Activated T-helper 17 cell treated with anti-CD3 and anti-CD28 coated beads, Interleukin-2, amount 50 U/mL, for 72 hours (primary cell): Measurements from ENCODE around the gene SVIL. TPM values are rescaled to one million over a fixed set of nuclear protein-coding genes. Genes with fewer than 3 reads are reported as not detected.
"Not testable (repeated sequence)": the region's sequence is repeated elsewhere in the genome, so short reads cannot be mapped to it uniquely, and the experiment has no call there.

Experiments used
- ATAC-seq: fragments of 150-1000 bp; cut with Tn5 transposase; replicated peaks from 2 replicates; pipeline ENCODE4 v1.10.0; 2021; ENCODE audit warnings: mild to moderate bottlenecking, moderate library complexity
- H3K27ac Mint-ChIP-seq: one replicate; pipeline ENCODE4 v1.8.0; 2022; ENCODE audit warnings: mixed read lengths
- H3K27me3 Mint-ChIP-seq: one replicate; pipeline ENCODE4 v1.8.0; 2022; ENCODE audit warnings: mixed read lengths
- H3K36me3 Mint-ChIP-seq: one replicate; pipeline ENCODE4 v1.8.0; 2022; ENCODE audit warnings: low read depth, mild to moderate bottlenecking, mixed read lengths
- H3K4me1 Mint-ChIP-seq: one replicate; pipeline ENCODE4 v1.8.0; 2022; ENCODE audit warnings: mixed read lengths
- H3K4me3 Mint-ChIP-seq: one replicate; pipeline ENCODE4 v1.8.0; 2022; ENCODE audit warnings: mild to moderate bottlenecking, mixed read lengths
- H3K9me3 Mint-ChIP-seq: one replicate; pipeline ENCODE4 v1.8.0; 2022; ENCODE audit warnings: mixed read lengths
- total RNA-seq, 2 donors: library from RNA; stranded (reverse); gene quantifications; one replicate each; pipeline ENCODE4 v1.2.3, GENCODE V29; 2022

Gene SVIL
- total RNA-seq, 2 donors from 2014 or later, result 10.7 to 16.2 TPM

- H3K4me3 Mint-ChIP-seq, result no peak overlapping the region
- no peak overlapping the region for H3K27ac Mint-ChIP-seq
- H3K9me3 Mint-ChIP-seq, result no peaks in the 10 kb centered on the region
- H3K36me3 Mint-ChIP-seq, result peaks cover 35% of the 10 kb centered on the region
- H3K4me1 Mint-ChIP-seq, result no peaks in the 10 kb centered on the region
- no peak for ATAC-seq
- no peaks in the 10 kb centered on the region for H3K27me3 Mint-ChIP-seq
Observed at GRCh38 chr10:29533046-29533445, 101.7 kb downstream of the SVIL start.

DNA sequence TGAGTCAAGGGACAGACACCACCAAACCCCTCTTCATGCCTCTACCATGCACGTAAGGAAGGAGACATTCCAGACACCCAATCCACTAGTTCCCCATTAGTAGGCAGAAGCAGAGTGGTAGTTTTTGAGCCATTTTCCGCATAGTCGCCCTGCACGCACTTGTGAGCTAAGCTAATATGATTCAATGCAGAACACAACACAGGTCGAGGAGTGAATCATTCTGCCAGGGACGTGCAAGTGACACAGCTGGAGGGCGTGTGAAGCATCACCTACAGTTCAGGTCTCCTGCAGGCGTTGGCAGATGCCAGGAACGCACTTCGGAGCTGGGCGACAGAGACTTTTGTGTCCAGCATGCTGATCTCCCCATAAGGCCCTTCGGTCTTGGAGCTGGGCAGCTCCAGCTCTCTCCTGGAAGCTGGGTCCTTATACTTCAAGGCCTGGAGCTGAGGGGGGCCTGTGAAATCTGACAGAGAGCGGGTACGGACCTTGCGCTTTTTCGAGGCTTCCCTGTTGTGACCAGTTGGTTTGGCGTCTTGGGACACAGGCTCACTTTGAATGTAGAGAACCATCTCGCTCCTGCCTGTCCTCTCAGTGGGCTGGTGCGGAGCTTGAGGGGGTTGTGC, 102.4 kb downstream of the SVIL start:
- Mint-ChIP-seq H3K9me3 (no peaks in the 10 kb centered on the region), H3K27ac (no peak overlapping the region), H3K36me3 (peaks cover 39% of the 10 kb centered on the region), H3K4me3 (no peak overlapping the region), H3K27me3 (no peaks in the 10 kb centered on the region), H3K4me1 (no peaks in the 10 kb centered on the region)
- ATAC-seq, result no peak

- H3K4me1 Mint-ChIP-seq, result no peaks in the 10 kb centered on the region
- no peaks in the 10 kb centered on the region for H3K9me3 Mint-ChIP-seq
- H3K4me3 Mint-ChIP-seq, result no peak overlapping the region
- no peak overlapping the region for H3K27ac Mint-ChIP-seq
- no peaks in the 10 kb centered on the region for H3K27me3 Mint-ChIP-seq
- peaks cover 47% of the 10 kb centered on the region for H3K36me3 Mint-ChIP-seq
- no peak for ATAC-seq
Observed at GRCh38 chr10:29530112-29530976, 104.4 kb downstream of the SVIL start.

GRCh38 chr10:29529146-29529545, 105.6 kb downstream of the SVIL start:
- ATAC-seq, result no peak

DNA sequence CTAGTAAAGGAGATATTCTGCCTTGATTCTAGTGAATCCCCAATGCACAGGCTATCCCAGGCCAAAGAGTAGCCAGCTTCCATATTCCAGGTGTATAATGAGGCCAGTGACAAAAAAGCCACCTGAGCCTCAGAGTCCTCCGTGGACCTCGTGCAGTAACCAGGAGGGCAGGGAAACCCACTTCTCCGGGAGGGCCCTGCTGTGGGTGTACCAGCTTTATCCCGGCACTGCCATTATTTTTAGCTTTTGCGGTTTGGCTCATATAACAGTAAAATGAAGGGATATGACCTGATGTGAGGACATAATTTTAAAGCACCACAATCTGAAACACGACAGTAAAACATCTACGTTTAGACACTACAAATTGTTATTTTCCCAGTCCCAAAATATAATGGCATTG, 109.0 kb downstream of the SVIL start:
- H3K27ac Mint-ChIP-seq, result no peak overlapping the region
- no peak overlapping the region for H3K4me3 Mint-ChIP-seq
- H3K36me3 Mint-ChIP-seq, result peaks cover 78% of the 10 kb centered on the region
- no peak for ATAC-seq
- no peaks in the 10 kb centered on the region for H3K27me3 Mint-ChIP-seq
- H3K9me3 Mint-ChIP-seq, result no peaks in the 10 kb centered on the region
- no peaks in the 10 kb centered on the region for H3K4me1 Mint-ChIP-seq

More at GRCh38 chr10:29529146-29529545, 105.6 kb downstream of the SVIL start:
- Mint-ChIP-seq H3K27ac (no peak overlapping the region), H3K4me1 (no peaks in the 10 kb centered on the region), H3K27me3 (no peaks in the 10 kb centered on the region), H3K4me3 (no peak overlapping the region), H3K36me3 (peaks cover 48% of the 10 kb centered on the region), H3K9me3 (no peaks in the 10 kb centered on the region)

DNA sequence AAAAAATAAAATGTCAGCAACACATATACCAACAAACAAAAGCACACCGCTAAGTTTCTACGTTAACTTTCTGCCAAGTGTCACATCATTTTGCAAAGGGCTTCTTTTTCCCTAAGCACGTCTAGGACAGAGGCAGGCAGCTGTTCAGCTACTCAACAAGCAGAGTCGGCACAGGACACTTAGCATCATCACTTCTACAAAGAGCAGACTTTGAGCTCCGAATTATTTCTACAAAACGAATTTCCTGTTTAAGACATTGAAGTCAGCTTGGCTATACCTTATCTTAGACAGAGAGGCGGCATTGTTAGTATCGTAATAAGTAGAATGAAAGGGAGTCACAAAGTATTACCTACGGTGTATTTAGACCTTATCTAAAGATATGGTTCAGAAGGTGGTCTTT, 110.1 kb downstream of the SVIL start:
- ATAC-seq, result no peak
- no peaks in the 10 kb centered on the region for H3K9me3 Mint-ChIP-seq
- no peaks in the 10 kb centered on the region for H3K27me3 Mint-ChIP-seq
- H3K36me3 Mint-ChIP-seq, result peaks cover 79% of the 10 kb centered on the region
- H3K4me3 Mint-ChIP-seq, result no peak overlapping the region
- H3K27ac Mint-ChIP-seq, result no peak overlapping the region
- H3K4me1 Mint-ChIP-seq, result no peaks in the 10 kb centered on the region

- Mint-ChIP-seq H3K4me3 (no peak overlapping the region), H3K4me1 (no peaks in the 10 kb centered on the region), H3K27me3 (no peaks in the 10 kb centered on the region), H3K9me3 (no peaks in the 10 kb centered on the region), H3K36me3 (peaks cover 79% of the 10 kb centered on the region), H3K27ac (no peak overlapping the region)
- ATAC-seq, result no peak
Observed at GRCh38 chr10:29524294-29524693, 110.5 kb downstream of the SVIL start.

DNA sequence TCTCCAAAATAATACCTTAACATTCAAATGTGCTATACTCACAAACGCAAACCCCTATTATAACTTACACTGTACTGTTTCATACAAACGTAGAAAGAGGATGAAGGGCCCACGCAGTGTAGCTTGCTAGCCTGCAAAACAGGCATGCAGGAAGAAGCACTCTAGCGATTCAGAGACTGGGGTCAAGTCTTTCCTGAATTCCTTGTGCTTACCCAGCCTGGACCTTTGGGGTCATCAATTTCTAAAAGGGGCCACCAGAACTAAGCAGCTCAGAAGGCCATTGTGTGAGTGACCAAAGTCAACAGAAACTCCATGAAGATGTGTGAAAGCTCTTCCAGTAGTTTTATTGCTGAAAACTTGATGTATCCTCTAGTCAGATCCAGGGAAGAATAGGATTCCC, 111.9 kb downstream of the SVIL start:
- Mint-ChIP-seq H3K27me3 (no peaks in the 10 kb centered on the region), H3K4me1 (no peaks in the 10 kb centered on the region)
- ATAC-seq, result no peak

DNA sequence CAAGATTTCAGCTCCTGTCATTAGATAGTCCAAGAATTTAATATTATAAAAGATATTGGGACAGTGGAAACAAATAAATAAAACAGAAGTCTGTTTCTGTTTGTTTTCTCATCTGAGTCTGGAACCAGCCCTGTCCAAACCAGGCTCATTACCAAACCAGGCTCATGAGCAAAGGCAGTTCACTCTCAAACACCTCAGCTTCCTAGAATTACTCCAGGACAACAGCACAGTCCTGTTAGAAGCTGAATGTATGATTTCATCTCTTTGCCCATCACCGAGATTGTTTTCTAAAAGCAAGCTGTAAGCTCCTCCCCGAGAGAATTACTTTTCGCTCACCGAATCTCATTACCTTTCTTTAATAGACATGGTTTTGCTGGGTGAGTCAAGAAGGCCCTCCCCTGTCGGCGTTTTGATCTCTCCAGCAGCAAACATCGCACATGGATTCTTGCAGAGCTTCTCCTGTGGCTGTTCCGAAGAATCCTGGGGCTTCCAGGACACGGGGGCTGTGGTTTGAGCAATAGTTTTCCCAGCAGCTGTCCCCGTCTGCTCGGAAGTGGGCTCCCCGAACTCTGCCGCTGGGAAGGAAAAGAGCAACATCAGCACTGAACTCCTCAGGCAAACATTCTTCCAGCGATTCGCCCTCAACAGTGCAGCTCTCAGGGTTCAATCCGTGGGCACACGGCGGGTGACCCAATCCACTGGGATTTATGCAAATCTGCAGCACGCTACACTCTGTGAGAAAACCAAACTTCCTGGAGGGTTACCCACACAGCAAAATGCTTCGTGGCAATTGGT, 112.5 kb downstream of the SVIL start:
- Mint-ChIP-seq H3K4me3 (no peak overlapping the region), H3K27ac (no peak overlapping the region), H3K4me1 (no peaks in the 10 kb centered on the region), H3K9me3 (no peaks in the 10 kb centered on the region), H3K27me3 (no peaks in the 10 kb centered on the region), H3K36me3 (peaks cover 73% of the 10 kb centered on the region)
- no peak for ATAC-seq

More for the DNA sequence above, 111.9 kb downstream of the SVIL start:
- Mint-ChIP-seq H3K27ac (no peak overlapping the region), H3K9me3 (no peaks in the 10 kb centered on the region), H3K4me3 (no peak overlapping the region), H3K36me3 (peaks cover 76% of the 10 kb centered on the region)

DNA sequence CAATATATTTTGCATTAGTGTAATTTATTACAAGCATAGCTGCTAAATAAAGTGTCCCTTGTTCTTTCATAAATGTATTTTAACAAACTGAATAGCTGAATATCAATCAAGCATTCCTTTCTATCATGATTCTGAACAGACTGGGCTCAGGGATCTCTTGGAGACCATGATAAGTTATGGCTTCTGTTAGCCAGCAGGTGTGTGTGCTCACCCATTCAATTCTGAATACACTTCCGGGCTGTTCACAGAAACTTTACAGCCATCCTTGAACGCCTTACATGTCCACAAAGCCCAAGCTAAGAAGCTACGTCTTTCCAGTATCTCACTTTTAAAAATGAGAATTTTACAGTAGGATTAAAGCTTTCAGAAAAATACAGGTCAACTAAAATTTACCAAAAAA, 115.1 kb downstream of the SVIL start:
- no peak for ATAC-seq
- no peaks in the 10 kb centered on the region for H3K9me3 Mint-ChIP-seq
- no peak overlapping the region for H3K4me3 Mint-ChIP-seq
- peaks cover 70% of the 10 kb centered on the region for H3K36me3 Mint-ChIP-seq
- H3K4me1 Mint-ChIP-seq, result no peaks in the 10 kb centered on the region
- no peaks in the 10 kb centered on the region for H3K27me3 Mint-ChIP-seq
- H3K27ac Mint-ChIP-seq, result no peak overlapping the region

DNA sequence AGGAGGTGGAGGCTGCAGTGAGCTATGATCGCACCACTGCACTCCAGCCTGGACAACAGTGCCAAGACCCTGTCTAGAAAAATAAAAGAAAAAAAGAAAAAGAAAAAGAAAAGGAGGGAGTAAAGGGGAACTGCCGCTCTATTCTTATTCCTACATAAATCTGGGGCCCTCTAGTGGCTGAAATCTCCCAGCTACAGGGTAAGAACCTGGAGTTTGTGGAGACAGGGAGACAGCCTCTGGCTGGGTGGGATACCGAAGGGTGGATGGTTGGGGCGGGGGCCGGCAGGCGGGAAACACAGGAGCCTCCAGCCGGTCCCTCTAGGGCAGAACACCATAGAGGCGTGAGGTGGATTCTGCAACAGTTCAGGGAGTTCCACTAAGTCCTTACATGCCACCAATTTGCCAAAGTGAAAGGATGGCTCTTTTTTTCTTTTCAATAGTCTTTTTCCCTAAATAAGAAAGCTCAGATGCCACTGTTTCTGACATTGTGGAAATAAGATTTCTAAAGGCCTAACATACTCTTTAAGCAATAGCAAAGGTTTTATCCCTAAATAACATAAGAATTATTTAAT, 117.3 kb downstream of the SVIL start:
- Mint-ChIP-seq H3K27me3 (no peaks in the 10 kb centered on the region), H3K36me3 (peaks cover 55% of the 10 kb centered on the region), H3K9me3 (no peaks in the 10 kb centered on the region), H3K4me1 (no peaks in the 10 kb centered on the region), H3K27ac (no peak overlapping the region), H3K4me3 (no peak overlapping the region)
- ATAC-seq, result no peak

- H3K4me1 Mint-ChIP-seq, H3K4me3 Mint-ChIP-seq, H3K27me3 Mint-ChIP-seq, ATAC-seq, H3K9me3 Mint-ChIP-seq, H3K27ac Mint-ChIP-seq: not testable (repeated sequence)
- H3K36me3 Mint-ChIP-seq, result peaks cover 54% of the 10 kb centered on the region
Observed at GRCh38 chr10:29516309-29516932, 118.3 kb downstream of the SVIL start.

GRCh38 chr10:29515879-29516278, 118.9 kb downstream of the SVIL start:
- ATAC-seq, H3K27ac Mint-ChIP-seq, H3K9me3 Mint-ChIP-seq, H3K4me1 Mint-ChIP-seq, H3K27me3 Mint-ChIP-seq, H3K4me3 Mint-ChIP-seq: not testable (repeated sequence)
- peaks cover 52% of the 10 kb centered on the region for H3K36me3 Mint-ChIP-seq

- not testable (repeated sequence) for ATAC-seq
Observed at GRCh38 chr10:29515104-29515503, 119.7 kb downstream of the SVIL start.

More at GRCh38 chr10:29515104-29515503, 119.7 kb downstream of the SVIL start:
- H3K9me3 Mint-ChIP-seq, H3K4me3 Mint-ChIP-seq, H3K4me1 Mint-ChIP-seq, H3K27ac Mint-ChIP-seq, H3K27me3 Mint-ChIP-seq: not testable (repeated sequence)
- peaks cover 44% of the 10 kb centered on the region for H3K36me3 Mint-ChIP-seq
